HG03103 (cell line): ENCODE data around the gene TAOK3.

ENCODE experiments used
- ATAC-seq: cut with Tn5 transposase; IDR thresholded peaks from one replicate; pipeline ENCODE4 v1.9.1; 2021; ENCODE audit warnings: low read depth; ENCODE audit not compliant: unreplicated experiment

Gene TAOK3

DNA sequence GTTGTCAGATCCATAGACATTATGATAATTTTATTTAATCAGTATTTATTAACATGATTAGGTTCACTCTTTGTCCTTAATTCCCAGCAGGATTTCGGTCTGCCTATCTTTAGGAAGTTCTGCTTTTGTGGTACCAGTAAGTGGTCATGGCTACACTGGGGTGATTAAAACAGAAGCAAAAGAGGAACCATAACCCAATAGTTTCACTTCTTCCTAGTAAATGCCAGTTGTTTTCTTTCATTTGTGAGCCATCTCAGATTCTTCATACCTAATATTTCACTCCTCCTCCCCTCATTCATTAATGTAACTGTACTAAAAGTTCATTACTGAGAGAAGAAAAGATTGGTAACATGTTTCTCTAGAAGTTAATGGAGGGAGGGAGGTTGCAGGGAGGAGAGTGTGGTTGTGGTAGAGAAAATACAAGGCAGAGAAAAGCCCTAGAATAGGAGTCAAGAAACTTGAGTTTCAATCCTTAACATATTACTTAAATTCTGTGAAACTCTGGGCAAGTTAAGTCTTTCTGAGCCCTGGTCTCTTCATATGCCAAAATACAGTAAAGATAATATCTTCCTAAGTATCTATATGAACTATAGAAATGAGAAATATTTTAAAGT lies 135.5 kb downstream of the TAOK3 start:
- peak; percentile 93 for ATAC-seq

DNA sequence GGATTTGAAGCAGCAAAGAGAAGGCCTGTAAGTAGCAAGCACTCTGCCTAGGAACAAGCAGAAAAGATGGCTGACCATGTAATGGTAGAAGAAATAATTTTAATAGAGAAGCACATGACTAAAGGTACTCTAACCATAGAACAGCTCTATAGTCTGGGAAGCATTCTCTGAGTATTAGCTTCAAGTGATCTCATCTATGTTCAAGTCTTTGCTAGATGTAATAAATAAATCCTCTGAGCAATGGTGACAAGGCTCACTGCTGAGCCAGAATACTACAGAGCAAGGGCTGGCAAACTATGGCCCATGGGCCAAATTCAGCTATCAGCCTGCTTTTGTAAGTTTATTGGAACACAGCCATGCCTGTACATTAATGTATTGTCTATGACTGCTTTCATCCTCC lies 152.0 kb downstream of the TAOK3 start:
- no peak for ATAC-seq

DNA sequence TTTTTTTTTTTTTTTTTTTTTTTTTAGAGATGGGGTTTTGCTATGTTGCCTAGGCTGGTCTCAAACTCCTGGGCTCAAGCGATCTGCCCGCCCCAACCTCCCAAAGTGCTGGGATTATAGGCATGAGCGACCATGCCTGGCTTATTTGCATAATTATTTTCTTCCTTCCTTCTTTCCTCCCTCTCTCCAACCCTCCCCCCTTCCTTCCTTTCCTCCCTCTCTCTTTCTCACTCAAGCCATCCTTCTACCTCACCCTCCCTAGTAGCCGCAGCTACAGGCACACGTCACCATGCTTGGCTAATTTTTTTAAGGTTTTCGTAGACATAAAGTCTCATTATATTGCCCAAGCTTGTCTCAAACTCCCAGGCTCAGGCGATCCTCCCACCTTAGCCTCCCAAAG lies 152.9 kb downstream of the TAOK3 start:
- no peak for ATAC-seq

DNA sequence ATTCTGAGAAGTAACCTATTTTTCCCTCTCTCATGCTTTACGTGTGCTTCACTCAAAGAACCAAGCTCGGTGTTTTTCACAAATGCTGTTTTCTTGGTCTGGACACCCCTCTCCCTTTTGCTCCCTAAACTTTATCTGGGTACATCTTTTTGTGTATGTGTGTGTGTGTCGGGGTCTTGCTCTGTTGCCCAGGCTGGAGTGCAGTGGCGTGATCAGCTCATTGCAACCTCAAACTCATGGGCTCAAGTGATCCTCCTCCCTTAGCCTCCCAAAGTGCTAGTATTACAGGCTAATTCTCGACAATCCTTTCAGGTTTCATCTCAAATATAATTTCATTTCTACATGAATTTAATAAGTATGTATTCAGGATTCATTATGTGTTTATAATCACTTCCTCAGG lies 153.6 kb downstream of the TAOK3 start:
- ATAC-seq = no peak

DNA sequence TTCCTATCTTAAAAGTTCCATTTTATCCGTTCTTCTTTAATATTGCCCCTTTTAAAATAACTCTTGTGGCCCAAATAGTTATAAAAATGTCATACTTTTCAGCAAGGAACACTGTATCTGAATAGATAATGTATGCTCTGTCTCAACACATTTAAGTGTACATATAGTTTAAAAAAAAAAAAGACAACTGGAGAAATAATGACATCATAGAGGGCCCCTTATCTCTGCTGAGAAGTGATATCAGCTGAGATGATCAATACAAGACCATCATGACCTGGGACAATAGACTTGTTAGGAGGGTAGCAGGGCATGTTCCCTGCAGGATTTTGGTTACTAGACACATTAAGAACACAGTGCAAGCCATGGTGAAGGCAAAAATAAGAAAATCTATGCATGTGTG lies 159.3 kb downstream of the TAOK3 start:
- ATAC-seq = no peak

DNA sequence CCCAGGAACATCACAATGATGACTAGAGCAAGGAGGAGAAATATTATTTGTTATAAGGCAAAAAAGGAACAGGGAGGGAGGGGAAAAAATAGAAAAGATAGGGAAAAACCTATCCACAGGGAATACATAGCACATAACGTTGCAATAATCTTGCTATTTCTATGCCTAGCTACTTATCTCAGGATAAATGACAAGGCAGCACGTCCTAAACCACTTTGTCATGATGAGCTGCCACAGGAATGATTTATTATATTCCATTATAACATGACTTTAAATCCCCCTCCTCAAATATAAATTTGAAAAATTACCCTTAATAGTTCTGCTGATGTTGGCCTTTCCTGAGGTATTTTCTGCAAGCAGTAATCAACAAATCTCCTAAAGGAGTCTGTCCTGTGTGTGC lies 160.1 kb downstream of the TAOK3 start:
- no peak for ATAC-seq

DNA sequence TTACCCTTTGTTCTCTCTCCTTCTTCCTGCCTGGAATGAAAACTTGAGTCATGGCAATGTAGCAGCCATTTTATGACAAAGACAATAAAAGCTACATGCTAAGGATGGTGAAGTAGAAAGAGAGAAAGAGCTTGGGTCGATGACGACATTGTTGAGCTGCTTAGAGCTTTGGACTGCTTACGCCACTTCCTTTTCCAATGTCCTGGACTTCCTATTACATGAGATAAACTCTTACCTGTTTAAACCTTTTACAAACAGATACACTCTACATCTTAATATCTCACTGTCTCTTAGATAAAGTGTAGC lies 166.6 kb downstream of the TAOK3 start:
- no peak for ATAC-seq

DNA sequence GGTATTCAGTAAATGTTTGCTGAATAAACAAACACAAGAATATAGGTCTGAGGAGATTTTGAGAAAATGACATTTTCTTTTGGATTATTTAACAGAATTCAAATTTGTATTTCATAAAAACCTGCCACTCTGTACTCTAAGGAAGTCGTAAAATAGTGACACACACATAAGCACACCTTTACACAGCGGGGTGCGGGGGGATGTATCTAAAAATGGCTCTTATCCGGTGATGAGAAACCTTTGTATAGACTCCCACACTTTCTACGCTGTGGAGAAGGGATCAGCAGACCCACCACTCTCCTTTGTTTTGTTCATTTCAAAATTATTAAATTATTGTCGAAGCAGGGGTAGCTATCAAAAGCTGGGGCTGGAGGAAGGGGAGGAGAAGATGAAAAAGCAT lies 178.7 kb downstream of the TAOK3 start:
- ATAC-seq = no peak

DNA sequence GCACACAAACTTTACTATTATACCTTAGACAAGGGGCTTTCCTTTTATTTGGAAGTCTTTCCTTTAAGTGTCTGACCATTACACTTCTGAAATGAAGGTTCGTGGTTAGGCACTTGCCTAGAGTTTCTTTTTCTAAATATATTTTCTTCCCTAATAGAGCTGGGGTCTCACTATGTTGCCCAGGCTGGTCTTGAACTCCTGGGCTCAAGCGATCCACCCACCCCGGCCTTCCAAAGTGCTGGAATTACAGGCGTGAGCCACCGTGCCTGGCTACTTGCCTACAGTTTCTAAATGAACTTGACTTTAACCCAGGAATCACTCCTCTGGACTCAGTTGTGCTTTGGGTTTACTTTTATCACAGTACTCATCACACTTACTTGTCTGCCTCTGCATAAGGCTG lies 179.2 kb downstream of the TAOK3 start:
- ATAC-seq = no peak

DNA sequence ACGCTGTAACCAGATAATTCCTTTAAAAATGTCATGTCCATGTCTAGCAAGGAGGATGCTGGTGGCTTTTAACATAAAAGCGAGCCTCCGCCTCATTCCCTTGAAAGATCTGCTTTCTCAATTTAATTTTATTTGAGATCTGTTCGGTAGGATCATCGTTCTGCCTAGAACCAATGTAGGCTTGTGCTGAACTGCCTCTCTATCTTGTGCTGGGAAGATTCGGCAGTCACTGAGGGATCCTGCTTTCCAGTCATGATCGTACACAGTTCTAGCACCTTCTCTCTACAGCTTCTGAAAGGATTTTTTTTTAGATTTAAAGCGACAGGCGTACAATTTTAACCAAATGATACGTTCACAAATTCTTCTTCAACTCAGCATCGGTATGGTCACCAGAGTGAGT lies 182.4 kb downstream of the TAOK3 start:
- ATAC-seq = no peak

DNA sequence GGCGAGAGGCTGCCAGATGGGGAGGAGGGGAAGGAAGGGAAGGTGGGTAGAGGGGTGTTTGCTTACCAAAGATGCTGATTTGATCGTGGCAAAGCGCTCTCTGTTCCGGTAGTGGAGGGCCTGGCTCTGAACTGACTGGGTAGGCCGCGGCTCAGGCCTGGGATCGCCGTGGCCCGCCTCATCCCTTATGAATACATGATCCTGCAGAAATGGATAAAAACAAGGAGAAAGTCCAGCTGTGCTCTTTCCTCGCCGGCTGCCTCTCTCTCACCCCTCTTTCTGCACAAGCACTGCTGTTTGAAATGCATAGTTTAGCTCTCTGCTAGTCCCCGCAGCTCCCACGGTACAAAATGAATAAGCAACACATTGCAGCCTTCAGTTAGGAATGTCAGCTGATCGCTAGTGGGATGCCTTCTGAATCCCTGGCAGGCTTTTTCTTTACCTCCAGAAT lies 182.9 kb downstream of the TAOK3 start:
- no peak for ATAC-seq

DNA sequence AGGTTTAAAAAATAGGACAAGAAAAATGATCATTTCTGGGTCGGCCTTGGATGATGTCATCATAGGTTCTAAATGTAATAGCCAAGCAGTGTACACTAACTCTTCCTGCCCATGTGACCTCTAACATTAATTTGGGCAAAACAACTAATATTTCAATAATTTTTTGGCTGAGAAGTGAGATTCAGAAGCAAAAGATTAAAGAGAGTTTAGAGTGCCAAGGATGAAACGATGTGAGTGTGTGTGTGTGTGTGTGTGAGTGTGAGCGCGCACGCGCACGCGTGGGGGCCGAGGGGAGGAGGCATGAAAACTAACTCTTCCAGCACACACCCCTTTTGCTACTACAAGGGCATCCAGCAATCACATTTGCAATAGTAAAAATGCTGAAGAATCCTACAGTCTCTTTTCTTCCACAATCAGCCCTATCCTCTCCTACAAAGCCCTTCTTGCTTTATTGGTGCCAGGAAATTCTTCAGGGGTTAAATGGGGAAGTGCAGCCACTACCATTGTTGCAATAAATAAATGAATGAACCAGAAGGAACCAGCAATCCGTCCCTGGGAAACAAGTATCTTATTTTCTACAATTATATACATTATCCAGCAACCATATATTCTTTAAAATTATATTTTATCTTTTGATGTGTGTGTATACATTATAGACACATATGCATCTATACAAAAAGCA lies 183.9 kb downstream of the TAOK3 start:
- no peak for ATAC-seq

DNA sequence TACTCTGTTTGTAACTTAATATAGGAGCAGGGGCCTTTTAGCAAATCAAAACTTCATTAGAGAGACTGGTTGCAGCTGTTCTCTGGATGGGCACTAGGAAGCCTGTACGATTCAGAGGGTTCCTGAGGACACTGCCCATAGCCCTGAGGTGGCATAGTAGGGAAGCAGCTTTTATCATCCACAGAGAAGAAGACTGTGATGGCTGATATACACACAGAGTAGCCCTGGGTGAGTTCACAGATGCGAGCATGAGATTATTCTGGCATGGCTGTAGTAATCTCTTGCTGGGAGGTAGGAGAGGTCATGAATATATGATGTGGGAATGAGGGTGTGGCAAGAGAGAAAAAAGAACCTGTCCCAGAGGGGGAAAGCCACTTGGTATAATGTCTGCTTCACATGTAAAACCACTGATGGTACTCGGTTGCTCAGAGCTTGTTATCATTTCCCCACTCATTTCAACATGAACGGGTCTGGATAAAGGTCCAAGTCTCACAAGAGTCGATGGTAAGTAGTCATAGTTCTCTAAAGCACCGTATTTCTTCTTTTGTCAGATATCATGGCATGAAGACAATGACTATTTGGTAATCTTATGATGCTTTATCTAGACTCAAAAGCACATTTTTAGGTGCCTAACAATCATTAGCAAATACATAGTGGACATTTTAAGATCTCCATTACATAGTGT lies 184.8 kb downstream of the TAOK3 start:
- no peak for ATAC-seq

DNA sequence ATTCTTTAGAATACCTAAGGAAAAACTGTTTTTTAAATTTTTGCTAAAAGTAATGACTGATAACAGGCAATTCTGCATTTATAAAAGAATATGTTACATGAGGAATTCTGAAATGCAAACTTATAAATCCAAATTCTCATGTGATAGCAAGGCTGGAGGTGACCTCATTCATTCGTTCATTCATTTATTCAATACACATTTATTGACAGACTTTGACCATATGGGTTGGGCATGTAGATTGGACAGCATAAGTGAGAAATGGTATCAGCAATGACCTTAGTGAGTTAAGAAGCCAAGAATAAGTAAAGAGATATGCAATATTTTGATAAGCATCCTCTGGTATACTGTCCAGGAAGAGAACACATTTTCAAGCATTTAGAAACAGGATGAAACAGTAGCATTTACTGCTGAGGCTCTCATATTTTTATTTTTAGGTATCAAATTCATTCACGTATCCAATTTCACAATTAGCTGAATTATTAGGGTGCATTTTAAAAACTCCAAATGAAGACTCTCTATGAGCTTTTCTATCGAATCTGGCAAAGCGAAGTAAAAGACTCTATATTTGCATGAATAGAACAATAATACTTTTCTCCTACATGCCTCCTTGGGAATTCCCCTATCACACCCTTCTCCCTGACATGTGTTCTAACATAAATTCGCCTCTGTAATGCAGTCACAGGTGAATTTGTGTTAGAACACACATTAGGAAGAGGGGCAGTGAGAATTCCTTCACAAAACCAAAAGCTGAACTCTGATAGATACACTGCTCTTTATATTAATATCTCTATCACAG lies 186.9 kb downstream of the TAOK3 start:
- no peak for ATAC-seq

DNA sequence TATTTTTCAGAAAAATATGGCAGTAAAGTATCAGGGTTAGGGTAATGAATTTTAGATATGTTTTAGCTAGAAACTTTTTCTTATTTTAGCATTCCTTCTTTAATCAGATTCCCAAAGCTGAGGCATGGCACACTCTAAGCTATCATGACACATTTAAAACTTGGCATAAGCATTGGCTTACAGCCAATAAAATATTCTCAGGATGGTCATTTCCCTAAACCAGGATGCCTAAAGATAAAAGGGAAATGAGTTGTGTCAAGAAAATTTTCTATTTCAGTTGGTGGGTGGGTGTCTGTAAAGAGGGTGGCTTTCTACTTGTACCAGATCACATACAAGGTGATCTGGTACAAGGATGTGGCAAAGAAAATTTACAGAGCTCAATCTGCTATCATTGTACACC lies 189.0 kb downstream of the TAOK3 start:
- ATAC-seq = no peak

DNA sequence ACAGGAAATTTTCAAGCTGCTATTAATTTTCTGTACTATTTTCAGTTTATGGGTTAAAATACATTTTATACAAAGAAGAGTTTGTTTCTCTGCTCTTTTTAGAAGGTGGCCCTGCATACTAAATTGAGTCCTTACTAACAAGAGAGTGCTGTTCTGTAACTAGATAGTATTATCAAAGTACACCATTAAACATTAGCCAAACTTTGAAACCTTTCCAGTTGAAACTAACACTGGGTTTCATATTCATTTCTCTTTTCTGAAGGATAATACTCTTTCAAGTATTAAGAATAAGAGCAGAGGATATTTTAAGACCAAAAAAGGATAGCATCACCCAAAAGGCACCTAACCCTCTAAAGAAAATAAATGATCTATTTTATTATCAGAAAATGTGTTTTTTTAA lies 189.6 kb downstream of the TAOK3 start:
- no peak for ATAC-seq

DNA sequence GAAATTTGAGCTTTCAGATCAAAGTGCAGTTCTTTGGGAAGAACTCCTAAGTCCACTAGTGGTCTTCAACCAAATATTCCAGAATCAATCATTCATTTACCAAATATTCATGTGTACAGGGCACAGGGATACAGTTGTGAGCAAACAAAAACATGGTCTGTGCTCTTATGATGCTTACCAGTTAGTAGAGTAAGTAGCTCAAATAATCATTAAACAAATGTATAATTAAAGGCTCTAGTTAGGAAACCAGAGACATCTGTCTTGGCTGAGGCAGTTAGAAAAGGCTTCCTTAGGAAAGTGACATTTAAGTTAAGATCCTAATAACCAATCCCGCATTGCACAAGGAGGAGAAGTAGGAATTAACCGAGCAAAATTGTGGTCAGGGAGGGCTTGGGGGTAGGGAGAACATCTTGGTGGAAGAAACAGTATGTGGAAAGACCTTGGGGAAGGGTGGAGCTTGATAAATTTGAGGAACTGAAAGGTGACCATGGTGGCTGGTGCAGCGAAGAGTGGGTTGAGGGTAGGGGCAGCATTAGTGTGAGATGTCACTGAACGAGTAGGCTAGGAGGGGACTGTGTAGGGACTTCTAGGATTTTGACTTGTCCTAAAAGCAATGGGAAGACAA lies 196.8 kb downstream of the TAOK3 start:
- peak; percentile 95 for ATAC-seq

DNA sequence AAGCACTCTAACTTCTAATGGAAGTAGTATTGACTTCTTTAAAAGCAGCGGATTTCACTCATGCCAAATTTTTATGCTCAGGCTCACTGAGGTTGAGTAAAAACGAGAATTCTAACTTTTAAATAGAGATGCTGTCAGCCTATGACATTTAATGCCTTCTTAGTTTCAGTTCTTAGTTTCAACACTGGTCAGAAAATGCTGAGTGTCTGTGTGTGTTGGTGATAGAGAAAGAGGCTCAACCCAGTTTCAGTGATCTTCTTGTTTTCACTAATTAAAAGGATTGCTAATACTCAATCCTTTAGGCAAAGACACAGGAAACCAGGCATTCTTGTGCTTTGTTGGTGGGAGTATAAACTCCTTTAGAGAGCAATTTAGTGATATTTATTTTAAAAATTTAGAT lies 205.8 kb downstream of the TAOK3 start:
- peak; percentile 99 for ATAC-seq

DNA sequence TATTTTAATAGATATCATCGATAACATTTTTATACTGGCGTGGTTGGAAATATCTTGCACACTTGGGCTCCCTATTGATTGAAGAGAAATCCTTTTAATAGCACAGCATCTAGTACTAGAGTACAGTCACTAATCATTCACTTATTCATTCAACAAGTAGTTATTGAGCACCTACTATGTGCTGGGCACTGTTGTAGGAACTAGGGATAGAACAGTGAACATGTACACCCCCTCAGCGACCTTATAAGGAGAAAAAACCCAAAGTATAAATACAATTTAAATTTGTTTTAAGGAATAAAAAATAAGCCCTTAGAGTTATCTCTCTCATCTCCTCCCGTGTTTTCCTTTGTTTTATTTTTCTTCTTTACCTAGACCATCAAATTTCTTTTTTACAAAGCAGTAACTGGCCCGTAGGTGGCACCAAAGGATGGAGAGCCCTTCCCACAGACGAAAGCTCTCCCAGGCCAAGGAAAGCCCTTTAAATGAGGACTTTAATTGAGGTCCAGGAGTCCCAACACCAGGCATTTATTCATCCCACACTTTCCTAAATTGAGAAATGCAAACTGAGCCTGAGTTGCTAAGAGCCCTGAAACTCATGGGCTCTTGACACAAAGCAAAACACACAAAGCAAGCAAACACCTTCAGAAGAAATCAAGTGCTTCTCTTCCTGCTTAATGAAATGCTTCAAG lies 207.8 kb downstream of the TAOK3 start:
- ATAC-seq = no peak

DNA sequence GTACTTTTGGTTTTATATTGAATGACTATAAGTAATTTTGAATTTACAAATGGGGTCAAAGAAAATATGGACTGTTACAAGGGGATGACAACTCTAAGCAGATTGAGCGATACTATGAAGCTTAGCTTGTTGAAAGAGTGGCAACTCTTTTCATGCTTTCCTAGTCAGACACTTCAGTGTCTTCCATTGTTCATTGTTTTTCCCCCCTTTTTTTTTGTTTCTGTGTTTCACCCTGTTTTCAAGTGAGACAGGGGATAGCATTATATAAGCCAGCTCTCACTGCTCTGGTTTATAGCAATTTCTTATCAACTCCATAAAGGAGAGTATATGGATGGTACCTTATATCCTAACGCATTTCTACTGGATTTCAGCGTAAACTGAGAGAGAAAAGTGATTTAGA lies 212.2 kb downstream of the TAOK3 start:
- no peak for ATAC-seq
